Effector CD8-positive, alpha-beta T cell (primary cell): ENCODE results near the gene TBC1D17.
A peak's percentile ranks its signal among the peaks of the same experiment; 100 is the strongest.

Experiments
- DNase-seq: peaks from one replicate; lab custom pipeline; 2025; lab: John Stamatoyannopoulos, UW

TBC1D17 gene

GRCh38 chr19:49861541-49862378 lies 15.7 kb upstream of the TBC1D17 start:
- DNase-seq = no peak

GRCh38 chr19:49862391-49863253 lies 14.9 kb upstream of the TBC1D17 start:
- DNase-seq = no peak

- no peak for DNase-seq
These were observed 14.1 kb upstream of the TBC1D17 start for GRCh38 chr19:49863254-49863934.

- no peak for DNase-seq
These were observed 13.6 kb upstream of the TBC1D17 start for GRCh38 chr19:49863935-49864320.

GRCh38 chr19:49864890-49865289 lies 12.6 kb upstream of the TBC1D17 start:
- DNase-seq = no peak

- DNase-seq = peak; percentile 76
These were observed 10.3 kb upstream of the TBC1D17 start, which contains the start of gene PNKP for GRCh38 chr19:49866933-49867782. TSS of gene PNKP (minus strand) at chr19:49867576. CDS start at chr19:49867204, 372 bp downstream.

GRCh38 chr19:49869009-49869483 lies 8.5 kb upstream of the TBC1D17 start:
- DNase-seq = no peak

- peak; percentile 87 for DNase-seq
These were observed 7.8 kb upstream of the TBC1D17 start for GRCh38 chr19:49869484-49870308.

- DNase-seq = no peak
These were observed 7.1 kb upstream of the TBC1D17 start for GRCh38 chr19:49870309-49870901.

GRCh38 chr19:49871349-49871985 lies 6.0 kb upstream of the TBC1D17 start:
- no peak for DNase-seq

GRCh38 chr19:49872245-49873128 lies 5.0 kb upstream of the TBC1D17 start:
- DNase-seq = no peak

GRCh38 chr19:49873129-49873521 lies 4.4 kb upstream of the TBC1D17 start:
- DNase-seq = no peak

GRCh38 chr19:49873834-49874233 lies 3.7 kb upstream of the TBC1D17 start:
- DNase-seq = no peak

- DNase-seq = no peak
These were observed 2.9 kb upstream of the TBC1D17 start for GRCh38 chr19:49874503-49875157.

- DNase-seq = no peak
These were observed 2.3 kb upstream of the TBC1D17 start for GRCh38 chr19:49875177-49875576.

- DNase-seq = peak; percentile 42
These were observed 1.6 kb upstream of the TBC1D17 start for GRCh38 chr19:49875857-49876421.

GRCh38 chr19:49876422-49877019 lies 981 bp upstream of the TBC1D17 start:
- DNase-seq = peak; percentile 95
